Measurements from ENCODE around the gene VPS37B.
A peak's percentile ranks its signal among the peaks of the same experiment; 100 is the strongest.

Gene VPS37B

DNA sequence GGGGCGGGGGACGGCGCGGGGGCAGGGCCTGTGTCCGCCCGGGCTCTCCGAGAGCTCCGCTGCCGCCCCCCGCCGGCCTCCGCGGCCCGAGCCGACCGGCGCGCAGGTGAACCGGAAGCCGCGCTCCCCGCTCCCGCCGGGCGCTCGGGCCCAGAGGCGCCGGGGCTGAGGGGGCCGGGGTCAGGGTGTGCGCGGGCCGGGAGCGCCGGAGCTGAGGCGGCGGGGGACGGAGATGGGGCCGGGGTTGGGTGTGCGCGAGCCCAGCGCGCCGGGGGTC is 60.2 kb downstream of the VPS37B start:
- H3K4me3 ChIP-seq (ENCODE audit: low read depth, low read length) = peak overlapping the region; percentile 54
- no peak for TF ChIP-seq CTCF (IDR thresholded peaks at IDR 0.05; ENCODE audit: low read depth, low read length, missing control alignments)
- in situ Hi-C loops (cut with HindIII; ENCODE audit: low sequenced_read_pairs) = no loop called here
- DNase-seq (ENCODE audit: low read depth) = no peak

DNA sequence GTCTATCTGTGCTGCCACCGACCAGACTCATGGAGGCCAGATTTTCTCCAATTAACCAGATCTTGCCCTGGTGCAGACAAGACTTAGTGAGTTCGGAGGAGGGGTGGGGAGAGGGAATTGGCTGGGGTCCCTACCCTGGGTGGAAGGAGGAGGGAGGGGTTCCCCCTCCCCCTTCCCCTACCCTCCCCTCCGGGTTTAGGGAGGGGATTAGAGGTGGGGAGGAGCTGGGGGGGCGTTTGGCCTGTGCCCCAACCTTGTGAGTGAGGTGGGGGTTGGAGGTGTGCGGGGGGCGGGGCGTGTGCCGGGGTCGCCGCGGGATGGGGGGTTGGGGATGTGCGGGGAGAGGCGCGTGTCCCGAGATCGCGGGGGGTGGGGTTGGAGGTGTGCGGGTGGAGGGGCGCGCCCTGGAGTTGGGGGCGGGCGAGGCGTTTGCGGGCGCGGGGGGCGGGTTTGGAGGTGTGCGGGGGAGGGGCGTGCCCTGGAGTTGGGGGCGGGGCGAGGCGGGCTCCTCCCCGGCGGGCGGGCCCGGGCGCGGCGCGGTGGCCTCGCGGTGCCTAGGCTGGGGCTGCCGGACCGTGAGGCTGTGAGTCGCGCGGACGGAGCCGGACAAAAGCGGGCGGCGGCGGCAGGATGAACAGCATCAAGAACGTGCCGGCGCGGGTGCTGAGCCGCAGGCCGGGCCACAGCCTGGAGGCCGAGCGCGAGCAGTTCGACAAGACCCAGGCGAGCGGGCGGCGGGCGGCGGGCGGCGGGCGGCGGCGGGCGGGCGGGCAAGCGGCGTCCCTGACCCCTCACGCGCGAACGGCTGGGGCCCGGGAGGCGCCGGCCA is 60.8 kb downstream of the VPS37B start, which contains the start of gene HIP1R:
Gene HIP1R (plus strand): TSS at position 537 of the 829 bp plus-strand sequence. CDS start 94 bp downstream, at position 631.
- no peak for DNase-seq (ENCODE audit: low read depth)

GRCh38 chr12:122834104-122834920 is 61.6 kb downstream of the VPS37B start:
- peak; percentile 21 for TF ChIP-seq CTCF (IDR thresholded peaks at IDR 0.05; ENCODE audit: low read depth, low read length, missing control alignments)
- peak overlapping the region; percentile 54 for H3K4me3 ChIP-seq (ENCODE audit: low read depth, low read length)
- in situ Hi-C loops (cut with HindIII; ENCODE audit: low sequenced_read_pairs) = loop anchor here (5.0 kb wide), 1 partner anchor 42 kb away; no protein-coding TSS in a partner anchor
- no peak for DNase-seq (ENCODE audit: low read depth)

More for the DNA sequence above, 60.8 kb downstream of the VPS37B start, which contains the start of gene HIP1R:
- in situ Hi-C loops (cut with HindIII; ENCODE audit: low sequenced_read_pairs) = loop anchor here (5.0 kb wide), 1 partner anchor 43 kb away; no protein-coding TSS in a partner anchor
- peak within 1 kb of the TSS; percentile 54 for H3K4me3 ChIP-seq (ENCODE audit: low read depth, low read length)
- no peak for TF ChIP-seq CTCF (IDR thresholded peaks at IDR 0.05; ENCODE audit: low read depth, low read length, missing control alignments)

- H3K4me3 ChIP-seq (ENCODE audit: low read depth, low read length) = no peak overlapping the region
- DNase-seq (ENCODE audit: low read depth) = no peak
- no peak for TF ChIP-seq CTCF (IDR thresholded peaks at IDR 0.05; ENCODE audit: low read depth, low read length, missing control alignments)
- in situ Hi-C loops (cut with HindIII; ENCODE audit: low sequenced_read_pairs) = loop anchor here (5.0 kb wide), 1 partner anchor 38 kb away; no protein-coding TSS in a partner anchor
Measured at GRCh38 chr12:122830517-122831214, 65.3 kb downstream of the VPS37B start.

- no peak for DNase-seq (ENCODE audit: low read depth)
- in situ Hi-C loops (cut with HindIII; ENCODE audit: low sequenced_read_pairs) = no loop called here
- TF ChIP-seq CTCF (IDR thresholded peaks at IDR 0.05; ENCODE audit: low read depth, low read length, missing control alignments) = no peak
- H3K4me3 ChIP-seq (ENCODE audit: low read depth, low read length) = no peak overlapping the region
Measured at GRCh38 chr12:122827258-122827657, 68.7 kb downstream of the VPS37B start.

Data from astrocyte of the cerebellum (primary cell).